Nasal cavity respiratory epithelium epithelial cell of viscerocranial mucosa (primary cell): ENCODE results near the gene TAS2R16. TPM values are rescaled to one million over a fixed set of nuclear protein-coding genes. Genes with fewer than 3 reads are reported as not detected.

Experiments
- total RNA-seq: library from RNA; depleted of rRNA; stranded (reverse); fragments of >200 nt; gene quantifications from 2 replicates; pipeline ENCODE4 v1.2.3, GENCODE V29; 2014

Gene TAS2R16
- not detected in 2 replicates for total RNA-seq

GRCh38 chr7:122995600-122995999 lies at the start of gene TAS2R16:
Gene TAS2R16, minus strand, starts transcription at chr7:122995700. Its CDS starts 66 bp downstream, at chr7:122995634.

Other genes with a start within 250 kb of the TAS2R16 start
- gene CADPS2, start 109.2 kb downstream of the TAS2R16 start, total RNA-seq = 4.4 and 5.8 TPM in 2 replicates
- not detected in 2 replicates for gene SLC13A1, start 204.3 kb upstream of the TAS2R16 start, total RNA-seq